Lung (tissue), 12 donors: ENCODE results near the gene MMP23B. TPM values are rescaled to one million over a fixed set of nuclear protein-coding genes. Genes with fewer than 3 reads are reported as not detected.

Experiments
- ATAC-seq: fragments of 200-7000 bp; cut with Tn5 transposase; one replicate; pipeline ENCODE4 v1.9.1; 2020; ENCODE audit warnings: moderate number of reproducible peaks; ENCODE audit not compliant: insufficient read depth, low FRiP score
- DNase-seq, 3 donors: peaks; one replicate each; pipeline ENCODE4 v3.0.0-alpha.2; 2013 to 2017
- H3K27ac ChIP-seq, 2 donors: one replicate each; pipeline ENCODE4 v1.5.1; 2013; ENCODE audit warnings: mild to moderate bottlenecking in 2 of 2, moderate library complexity in 2 of 2, control low read depth in 1 of 2, inconsistent platforms in 1 of 2, low read depth in 1 of 2, low read length in 1 of 2
- H3K27me3 ChIP-seq, 3 donors: one replicate each; pipeline ENCODE4 v1.5.1; 2013; ENCODE audit warnings: low read length in 2 of 3; ENCODE audit not compliant: control insufficient read depth in 3 of 3, insufficient read depth in 3 of 3
- H3K36me3 ChIP-seq, 4 donors: one replicate each; pipeline ENCODE4 v1.5.1; 2013; ENCODE audit warnings: low read length in 4 of 4, mild to moderate bottlenecking in 1 of 4, moderate library complexity in 1 of 4; ENCODE audit not compliant: control insufficient read depth in 4 of 4, insufficient read depth in 4 of 4
- H3K4me1 ChIP-seq, 5 donors: one replicate each; pipeline ENCODE4 v1.5.1; 2013; ENCODE audit warnings: low read length in 5 of 5, mild to moderate bottlenecking in 2 of 5, moderate library complexity in 1 of 5; ENCODE audit not compliant: control insufficient read depth in 5 of 5, insufficient read depth in 5 of 5
- H3K4me3 ChIP-seq: one replicate; pipeline ENCODE4 v1.5.1; 2013; ENCODE audit warnings: mild to moderate bottlenecking, control low read depth, moderate library complexity
- H3K9ac ChIP-seq, 2 donors: one replicate each; pipeline ENCODE4 v1.5.1; 2013; ENCODE audit warnings: low read length in 2 of 2, control low read depth in 1 of 2; ENCODE audit not compliant: insufficient read depth in 1 of 2
- H3K9me3 ChIP-seq, 4 donors: one replicate each; pipeline ENCODE4 v1.5.1; 2013; ENCODE audit warnings: low read length in 3 of 4, mild to moderate bottlenecking in 1 of 4, moderate library complexity in 1 of 4; ENCODE audit not compliant: control insufficient read depth in 4 of 4, insufficient read depth in 3 of 4
- WGBS, 2 donors: extraction: QIAGEN DNeasy Blood & Tissue Kit; methylation state at CpG; one replicate each; pipeline ENCODE4 v1.1.7; 2013; 5-methylcytosine and 5-hydroxymethylcytosine counted together
- polyA plus RNA-seq, 2 donors: library from polyadenylated mRNA; stranded (reverse); fragments of 200-250 nt; gene quantifications; one replicate each; pipeline ENCODE4 v1.2.1, GENCODE V29; 2013
- total RNA-seq, 2 donors: library from RNA; depleted of rRNA in 1 of 2; stranded (reverse); fragments of >200 nt in 1 of 2; gene quantifications; one replicate each; pipeline ENCODE4 v1.2.1, GENCODE V29; 2014 to 2021
- TF ChIP-seq, protein P1 (sequence below): IDR thresholded peaks from 2 replicates; pipeline ENCODE4 v1.5.1; 2012; ENCODE audit warnings: mild to moderate bottlenecking; ENCODE audit errors: control extremely low read depth, extremely low read depth
- donor health status: control.
- donor health status: control.
- donor health status: Bipolar disorder and iron deficiency.
- donor health status: healthy.
- donor health status: DM: yes; HTN: yes; CAD: no.

MMP23B gene
- total and polyA plus RNA-seq, 4 donors, result 14.1 to 40.3 (median 22.1) TPM

- no peak overlapping the region for H3K4me3 ChIP-seq
Observed at GRCh38 chr1:1600861-1601563, 31.0 kb upstream of the MMP23B start.

GRCh38 chr1:1601564-1602303, 30.2 kb upstream of the MMP23B start:
- WGBS, 2 donors, result 88 to 93% methylated on average over 15 of the region's 15 CpGs
- Histone ChIP-seq H3K36me3 (no peaks in the 10 kb centered on the region), H3K4me3 (no peak overlapping the region), H3K27ac (no peak overlapping the region), H3K27me3 (peaks cover 14 to 30% (median 20%) of the 10 kb centered on the region in 3 donors), H3K9ac (no peak overlapping the region), H3K9me3 (no peaks in the 10 kb centered on the region), H3K4me1 (peaks cover 0 to 22% (median 0%) of the 10 kb centered on the region in 5 donors)
- TF ChIP-seq, protein P1, sequence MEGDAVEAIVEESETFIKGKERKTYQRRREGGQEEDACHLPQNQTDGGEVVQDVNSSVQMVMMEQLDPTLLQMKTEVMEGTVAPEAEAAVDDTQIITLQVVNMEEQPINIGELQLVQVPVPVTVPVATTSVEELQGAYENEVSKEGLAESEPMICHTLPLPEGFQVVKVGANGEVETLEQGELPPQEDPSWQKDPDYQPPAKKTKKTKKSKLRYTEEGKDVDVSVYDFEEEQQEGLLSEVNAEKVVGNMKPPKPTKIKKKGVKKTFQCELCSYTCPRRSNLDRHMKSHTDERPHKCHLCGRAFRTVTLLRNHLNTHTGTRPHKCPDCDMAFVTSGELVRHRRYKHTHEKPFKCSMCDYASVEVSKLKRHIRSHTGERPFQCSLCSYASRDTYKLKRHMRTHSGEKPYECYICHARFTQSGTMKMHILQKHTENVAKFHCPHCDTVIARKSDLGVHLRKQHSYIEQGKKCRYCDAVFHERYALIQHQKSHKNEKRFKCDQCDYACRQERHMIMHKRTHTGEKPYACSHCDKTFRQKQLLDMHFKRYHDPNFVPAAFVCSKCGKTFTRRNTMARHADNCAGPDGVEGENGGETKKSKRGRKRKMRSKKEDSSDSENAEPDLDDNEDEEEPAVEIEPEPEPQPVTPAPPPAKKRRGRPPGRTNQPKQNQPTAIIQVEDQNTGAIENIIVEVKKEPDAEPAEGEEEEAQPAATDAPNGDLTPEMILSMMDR, result no peak
- no peak for DNase-seq
- no peak for ATAC-seq

More at GRCh38 chr1:1600861-1601563, 31.0 kb upstream of the MMP23B start:
- Histone ChIP-seq H3K9me3 (no peaks in the 10 kb centered on the region), H3K27ac (no peak overlapping the region), H3K4me1 (peaks cover 0 to 22% (median 0%) of the 10 kb centered on the region in 5 donors), H3K9ac (no peak overlapping the region), H3K36me3 (no peaks in the 10 kb centered on the region), H3K27me3 (peaks cover 14 to 34% (median 27%) of the 10 kb centered on the region in 3 donors)
- WGBS, 2 donors, result 72 to 82% methylated on average over 22 of the region's 22 CpGs
- TF ChIP-seq, protein P1, result no peak
- no peak for DNase-seq
- ATAC-seq, result no peak

DNA sequence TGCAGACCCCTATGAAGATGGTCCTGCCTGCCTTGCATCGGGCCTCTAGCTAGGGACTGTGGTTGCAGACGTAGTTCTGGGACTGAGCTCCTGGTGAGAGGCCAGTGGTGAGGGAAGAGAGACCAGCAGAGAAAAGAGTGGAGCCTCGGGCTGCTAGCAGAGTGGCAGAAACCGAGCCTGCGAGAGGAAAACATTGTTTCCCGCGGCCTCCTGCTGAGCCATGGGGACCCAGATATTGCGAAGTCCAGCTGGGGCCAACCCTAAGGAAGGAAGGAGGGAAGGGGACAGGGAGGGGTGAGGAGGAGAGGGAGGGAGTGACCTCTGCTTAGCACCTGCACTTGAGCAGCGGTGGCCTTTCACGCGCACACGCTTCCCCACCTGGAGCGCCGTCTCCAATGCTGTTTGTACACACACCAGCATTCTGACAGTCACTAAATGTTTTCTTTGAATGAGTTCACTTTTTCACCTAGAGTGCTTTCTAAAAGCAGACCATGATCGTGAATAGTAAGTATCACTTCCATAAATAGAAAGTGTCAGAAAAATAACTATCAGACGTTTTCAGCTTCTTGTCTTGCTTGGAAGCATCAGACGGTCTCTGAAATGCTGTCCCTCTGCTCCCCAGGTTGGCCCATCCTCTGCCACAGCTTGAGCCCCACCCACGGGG, 29.5 kb upstream of the MMP23B start:
- DNase-seq, result no peak
- peaks cover 0 to 19% (median 0%) of the 10 kb centered on the region in 5 donors for H3K4me1 ChIP-seq

More for the DNA sequence above, 29.5 kb upstream of the MMP23B start:
- Histone ChIP-seq H3K27me3 (peaks cover 14 to 30% (median 16%) of the 10 kb centered on the region in 3 donors), H3K9ac (no peak overlapping the region), H3K36me3 (no peaks in the 10 kb centered on the region), H3K4me3 (no peak overlapping the region), H3K9me3 (no peaks in the 10 kb centered on the region), H3K27ac (no peak overlapping the region)
- WGBS, 2 donors, result 49 to 60% methylated on average over 18 of the region's 18 CpGs
- TF ChIP-seq, protein P1, result no peak
- ATAC-seq, result no peak
